WTC11 (cell line): ENCODE data around the gene TBX20.
"Not testable (repeated sequence)": the region's sequence is repeated elsewhere in the genome, so short reads cannot be mapped to it uniquely, and the experiment has no call there.

Experiments used
- ESRRA ChIP-seq: sonication (generic); formaldehyde crosslinking; IDR thresholded peaks from 2 replicates; pipeline ENCODE4 v1.8.1; 2022; ENCODE audit warnings: mild to moderate bottlenecking, missing genetic modification reagents, borderline replicate concordance
- KAT7 ChIP-seq: sonication (generic); formaldehyde crosslinking; IDR thresholded peaks from 2 replicates; pipeline ENCODE4 v1.8.1; 2023; ENCODE audit warnings: missing genetic modification reagents, mild to moderate bottlenecking, borderline replicate concordance
- MYBL2 ChIP-seq: sonication (generic); formaldehyde crosslinking; IDR thresholded peaks from 2 replicates; pipeline ENCODE4 v1.8.1; 2023; ENCODE audit warnings: mild to moderate bottlenecking, moderate library complexity, missing genetic modification reagents
- OVOL2 ChIP-seq: fragments of 250-450 bp; sonication (Bioruptor Pico); IDR thresholded peaks from 2 replicates; pipeline ENCODE4 v1.9.0; 2021; ENCODE audit warnings: mild to moderate bottlenecking, borderline replicate concordance
- TF ChIP-seq, protein P1 (sequence below): fragments of 200-600 bp; IDR thresholded peaks from 2 replicates; pipeline ENCODE4 v1.8.0; 2022; ENCODE audit warnings: antibody characterized with exemption
- TF ChIP-seq, protein P2 (sequence below): sonication (generic); formaldehyde crosslinking; IDR thresholded peaks from 2 replicates; pipeline ENCODE4 v1.8.0; 2022; ENCODE audit warnings: mild to moderate bottlenecking, missing genetic modification reagents
- TF ChIP-seq, protein P3 (sequence below): sonication (generic); formaldehyde crosslinking; IDR thresholded peaks from 2 replicates; pipeline ENCODE4 v1.8.1; 2022; ENCODE audit warnings: low read depth, missing genetic modification reagents, borderline replicate concordance
- TF ChIP-seq, protein P4 (sequence below): fragments of 250-450 bp; sonication (Bioruptor Pico); IDR thresholded peaks from 2 replicates; pipeline ENCODE4 v2.1.2; 2022; ENCODE audit warnings: mild to moderate bottlenecking, moderate library complexity
- TF ChIP-seq, protein P5 (sequence below): sonication (generic); formaldehyde crosslinking; IDR thresholded peaks from 2 replicates; pipeline ENCODE4 v1.8.1; 2022; ENCODE audit warnings: mild to moderate bottlenecking, moderate library complexity, missing genetic modification reagents
- TF ChIP-seq, protein P6 (sequence below): sonication (generic); formaldehyde crosslinking; IDR thresholded peaks from 2 replicates; pipeline ENCODE4 v1.8.1; 2022; ENCODE audit warnings: mild to moderate bottlenecking, missing genetic modification reagents, moderate library complexity, borderline replicate concordance

DNA sequence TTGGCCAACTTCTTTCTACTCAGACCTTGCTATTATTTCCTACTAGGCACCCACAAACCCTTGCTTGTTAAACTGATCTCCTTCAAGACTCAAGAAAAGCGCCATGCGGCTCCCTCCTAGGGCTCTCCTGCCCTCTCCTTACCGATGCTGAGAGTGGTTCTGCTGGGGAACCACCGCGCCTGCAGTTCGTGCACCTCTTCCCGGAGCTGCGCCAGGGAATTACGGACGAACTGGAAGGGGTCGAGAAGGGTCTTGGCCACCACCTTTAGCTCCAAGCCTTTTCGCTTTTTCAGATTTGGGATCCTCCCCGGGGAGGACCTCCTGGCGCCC lies 68.4 kb downstream of the TBX20 start:
- TF ChIP-seq KAT7, ESRRA, MYBL2, OVOL2 (CRISPR knock-in tag): not testable (repeated sequence)
- TF ChIP-seq, protein P1, sequence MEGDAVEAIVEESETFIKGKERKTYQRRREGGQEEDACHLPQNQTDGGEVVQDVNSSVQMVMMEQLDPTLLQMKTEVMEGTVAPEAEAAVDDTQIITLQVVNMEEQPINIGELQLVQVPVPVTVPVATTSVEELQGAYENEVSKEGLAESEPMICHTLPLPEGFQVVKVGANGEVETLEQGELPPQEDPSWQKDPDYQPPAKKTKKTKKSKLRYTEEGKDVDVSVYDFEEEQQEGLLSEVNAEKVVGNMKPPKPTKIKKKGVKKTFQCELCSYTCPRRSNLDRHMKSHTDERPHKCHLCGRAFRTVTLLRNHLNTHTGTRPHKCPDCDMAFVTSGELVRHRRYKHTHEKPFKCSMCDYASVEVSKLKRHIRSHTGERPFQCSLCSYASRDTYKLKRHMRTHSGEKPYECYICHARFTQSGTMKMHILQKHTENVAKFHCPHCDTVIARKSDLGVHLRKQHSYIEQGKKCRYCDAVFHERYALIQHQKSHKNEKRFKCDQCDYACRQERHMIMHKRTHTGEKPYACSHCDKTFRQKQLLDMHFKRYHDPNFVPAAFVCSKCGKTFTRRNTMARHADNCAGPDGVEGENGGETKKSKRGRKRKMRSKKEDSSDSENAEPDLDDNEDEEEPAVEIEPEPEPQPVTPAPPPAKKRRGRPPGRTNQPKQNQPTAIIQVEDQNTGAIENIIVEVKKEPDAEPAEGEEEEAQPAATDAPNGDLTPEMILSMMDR = not testable (repeated sequence)
- TF ChIP-seq, protein P2, sequence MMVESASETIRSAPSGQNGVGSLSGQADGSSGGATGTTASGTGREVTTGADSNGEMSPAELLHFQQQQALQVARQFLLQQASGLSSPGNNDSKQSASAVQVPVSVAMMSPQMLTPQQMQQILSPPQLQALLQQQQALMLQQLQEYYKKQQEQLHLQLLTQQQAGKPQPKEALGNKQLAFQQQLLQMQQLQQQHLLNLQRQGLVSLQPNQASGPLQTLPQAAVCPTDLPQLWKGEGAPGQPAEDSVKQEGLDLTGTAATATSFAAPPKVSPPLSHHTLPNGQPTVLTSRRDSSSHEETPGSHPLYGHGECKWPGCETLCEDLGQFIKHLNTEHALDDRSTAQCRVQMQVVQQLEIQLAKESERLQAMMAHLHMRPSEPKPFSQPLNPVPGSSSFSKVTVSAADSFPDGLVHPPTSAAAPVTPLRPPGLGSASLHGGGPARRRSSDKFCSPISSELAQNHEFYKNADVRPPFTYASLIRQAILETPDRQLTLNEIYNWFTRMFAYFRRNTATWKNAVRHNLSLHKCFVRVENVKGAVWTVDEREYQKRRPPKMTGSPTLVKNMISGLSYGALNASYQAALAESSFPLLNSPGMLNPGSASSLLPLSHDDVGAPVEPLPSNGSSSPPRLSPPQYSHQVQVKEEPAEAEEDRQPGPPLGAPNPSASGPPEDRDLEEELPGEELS (CRISPR knock-in tag) = not testable (repeated sequence)
- TF ChIP-seq, protein P3, sequence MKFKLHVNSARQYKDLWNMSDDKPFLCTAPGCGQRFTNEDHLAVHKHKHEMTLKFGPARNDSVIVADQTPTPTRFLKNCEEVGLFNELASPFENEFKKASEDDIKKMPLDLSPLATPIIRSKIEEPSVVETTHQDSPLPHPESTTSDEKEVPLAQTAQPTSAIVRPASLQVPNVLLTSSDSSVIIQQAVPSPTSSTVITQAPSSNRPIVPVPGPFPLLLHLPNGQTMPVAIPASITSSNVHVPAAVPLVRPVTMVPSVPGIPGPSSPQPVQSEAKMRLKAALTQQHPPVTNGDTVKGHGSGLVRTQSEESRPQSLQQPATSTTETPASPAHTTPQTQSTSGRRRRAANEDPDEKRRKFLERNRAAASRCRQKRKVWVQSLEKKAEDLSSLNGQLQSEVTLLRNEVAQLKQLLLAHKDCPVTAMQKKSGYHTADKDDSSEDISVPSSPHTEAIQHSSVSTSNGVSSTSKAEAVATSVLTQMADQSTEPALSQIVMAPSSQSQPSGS (CRISPR knock-in tag) = not testable (repeated sequence)
- TF ChIP-seq, protein P4, sequence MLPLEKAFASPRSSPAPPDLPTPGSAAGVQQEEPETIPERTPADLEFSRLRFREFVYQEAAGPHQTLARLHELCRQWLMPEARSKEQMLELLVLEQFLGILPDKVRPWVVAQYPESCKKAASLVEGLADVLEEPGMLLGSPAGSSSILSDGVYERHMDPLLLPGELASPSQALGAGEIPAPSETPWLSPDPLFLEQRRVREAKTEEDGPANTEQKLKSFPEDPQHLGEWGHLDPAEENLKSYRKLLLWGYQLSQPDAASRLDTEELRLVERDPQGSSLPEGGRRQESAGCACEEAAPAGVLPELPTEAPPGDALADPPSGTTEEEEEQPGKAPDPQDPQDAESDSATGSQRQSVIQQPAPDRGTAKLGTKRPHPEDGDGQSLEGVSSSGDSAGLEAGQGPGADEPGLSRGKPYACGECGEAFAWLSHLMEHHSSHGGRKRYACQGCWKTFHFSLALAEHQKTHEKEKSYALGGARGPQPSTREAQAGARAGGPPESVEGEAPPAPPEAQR (CRISPR knock-in tag) = not testable (repeated sequence)
- TF ChIP-seq, protein P5, sequence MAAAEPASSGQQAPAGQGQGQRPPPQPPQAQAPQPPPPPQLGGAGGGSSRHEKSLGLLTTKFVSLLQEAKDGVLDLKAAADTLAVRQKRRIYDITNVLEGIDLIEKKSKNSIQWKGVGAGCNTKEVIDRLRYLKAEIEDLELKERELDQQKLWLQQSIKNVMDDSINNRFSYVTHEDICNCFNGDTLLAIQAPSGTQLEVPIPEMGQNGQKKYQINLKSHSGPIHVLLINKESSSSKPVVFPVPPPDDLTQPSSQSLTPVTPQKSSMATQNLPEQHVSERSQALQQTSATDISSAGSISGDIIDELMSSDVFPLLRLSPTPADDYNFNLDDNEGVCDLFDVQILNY (CRISPR knock-in tag) = not testable (repeated sequence)
- TF ChIP-seq, protein P6, sequence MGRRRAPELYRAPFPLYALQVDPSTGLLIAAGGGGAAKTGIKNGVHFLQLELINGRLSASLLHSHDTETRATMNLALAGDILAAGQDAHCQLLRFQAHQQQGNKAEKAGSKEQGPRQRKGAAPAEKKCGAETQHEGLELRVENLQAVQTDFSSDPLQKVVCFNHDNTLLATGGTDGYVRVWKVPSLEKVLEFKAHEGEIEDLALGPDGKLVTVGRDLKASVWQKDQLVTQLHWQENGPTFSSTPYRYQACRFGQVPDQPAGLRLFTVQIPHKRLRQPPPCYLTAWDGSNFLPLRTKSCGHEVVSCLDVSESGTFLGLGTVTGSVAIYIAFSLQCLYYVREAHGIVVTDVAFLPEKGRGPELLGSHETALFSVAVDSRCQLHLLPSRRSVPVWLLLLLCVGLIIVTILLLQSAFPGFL (CRISPR knock-in tag) = not testable (repeated sequence)
